NCI-H128 (cell line): Measurements from ENCODE around the gene CFD.

Experiments used
- DNase-seq: peaks from one replicate; lab custom pipeline; 2025; ENCODE audit not compliant: unreplicated experiment; lab: John Stamatoyannopoulos, UW

Gene CFD

GRCh38 chr19:903266-903797, 43.9 kb downstream of the CFD start:
- no peak for DNase-seq

GRCh38 chr19:904545-904944, 45.1 kb downstream of the CFD start:
- no peak for DNase-seq

- no peak for DNase-seq
Observed at GRCh38 chr19:906480-906879, 47.0 kb downstream of the CFD start.

GRCh38 chr19:907183-907853, 47.9 kb downstream of the CFD start:
- DNase-seq: no peak

GRCh38 chr19:911197-912033, 52.0 kb downstream of the CFD start:
- DNase-seq: no peak

GRCh38 chr19:912181-913079, 53.0 kb downstream of the CFD start:
- DNase-seq: no peak
